ENCODE data around the gene SCYL1. TPM values are rescaled to one million over a fixed set of nuclear protein-coding genes. Genes with fewer than 3 reads are reported as not detected.

The SCYL1 gene
- total and polyA plus RNA-seq, 2 experiments from 2014 or later: 83.9 to 167 TPM

DNA sequence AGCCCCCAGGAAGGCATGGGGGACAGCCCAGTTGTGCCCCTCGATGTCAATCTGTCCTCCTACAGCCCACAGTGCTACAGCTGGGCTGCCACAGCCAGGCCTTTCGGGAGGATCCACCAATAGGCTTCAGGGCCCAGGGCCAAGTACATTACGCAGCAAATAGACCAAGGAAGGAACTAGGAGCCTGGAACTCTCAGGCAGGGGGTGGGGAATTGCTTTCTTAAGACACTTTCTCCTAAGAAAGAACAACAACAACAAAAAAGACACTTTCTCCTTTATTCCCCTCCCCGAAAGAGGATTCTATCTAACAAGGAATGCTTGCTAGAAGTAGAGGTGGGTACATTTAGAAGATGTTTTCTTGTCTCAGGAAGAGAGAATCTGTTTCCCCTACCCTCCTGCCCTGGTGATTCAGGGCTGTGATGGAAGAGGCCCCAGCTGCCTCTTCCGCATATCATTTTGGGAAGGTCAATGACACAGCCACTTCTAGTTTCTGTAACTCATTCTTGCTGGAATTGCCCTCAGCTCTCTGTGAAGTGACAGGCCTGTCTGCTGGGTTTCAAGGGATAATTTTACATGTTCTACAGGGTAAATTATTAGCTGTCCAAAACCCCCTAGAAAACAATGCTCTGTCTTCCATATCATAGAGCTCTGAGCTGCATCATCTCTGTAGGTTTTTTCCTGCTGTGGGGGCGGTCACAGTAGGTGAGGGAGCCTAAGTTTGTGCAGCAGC lies 32.1 kb upstream of the SCYL1 start:
- H3K27me3 ChIP-seq: no peaks in the 10 kb centered on the region
- H3K27ac ChIP-seq: peak overlapping the region; percentile 96
- peak overlapping the region; percentile 54 for H3K4me2 ChIP-seq
- 74% methylated on average over 6 of the region's 6 CpGs for WGBS (ENCODE audit: low lambda C conversion rate, missing lambda C conversion rate)
- H3K4me3 ChIP-seq: no peak overlapping the region
- TF ChIP-seq EZH2 (IDR thresholded peaks at IDR 0.05; ENCODE audit: borderline replicate concordance) (no peak), EZH2phosphoT487 (IDR thresholded peaks at IDR 0.05; ENCODE audit: low read depth, severe bottlenecking, unreplicated experiment) (no peak)
- DNase-seq (ENCODE audit: low spot score): peak; percentile 70
- peaks cover 91% of the 10 kb centered on the region for H3K4me1 ChIP-seq (ENCODE audit: insufficient read depth)
- H3K9me2 ChIP-seq (replicated peaks; ENCODE audit: insufficient read depth): no peaks in the 10 kb centered on the region
- H3K79me2 ChIP-seq: peaks cover 58% of the 10 kb centered on the region
- no peak overlapping the region for H2AFZ ChIP-seq
- no peaks in the 10 kb centered on the region for H4K20me1 ChIP-seq (ENCODE audit: insufficient read depth, poor library complexity, severe bottlenecking)
- H3K36me3 ChIP-seq (replicated peaks; ENCODE audit: insufficient read depth, low read depth): no peaks in the 10 kb centered on the region
- no peaks in the 10 kb centered on the region for H3K9me3 ChIP-seq (ENCODE audit: low read depth)

- Histone ChIP-seq H3K36me3 (replicated peaks; ENCODE audit: insufficient read depth, low read depth) (no peaks in the 10 kb centered on the region), H3K4me2 (peak overlapping the region; percentile 54), H3K79me2 (peaks cover 62% of the 10 kb centered on the region), H3K27me3 (no peaks in the 10 kb centered on the region), H3K27ac (peak overlapping the region; percentile 96), H2AFZ (no peak overlapping the region), H4K20me1 (ENCODE audit: insufficient read depth, poor library complexity, severe bottlenecking) (no peaks in the 10 kb centered on the region), H3K9me3 (ENCODE audit: low read depth) (no peaks in the 10 kb centered on the region), H3K9me2 (replicated peaks; ENCODE audit: insufficient read depth) (no peaks in the 10 kb centered on the region), H3K4me3 (no peak overlapping the region), H3K4me1 (ENCODE audit: insufficient read depth) (peaks cover 84% of the 10 kb centered on the region)
- no peak for TF ChIP-seq EZH2 (IDR thresholded peaks at IDR 0.05; ENCODE audit: borderline replicate concordance)
- TF ChIP-seq EZH2phosphoT487 (IDR thresholded peaks at IDR 0.05; ENCODE audit: low read depth, severe bottlenecking, unreplicated experiment): no peak
- TF ChIP-seq, protein P1, sequence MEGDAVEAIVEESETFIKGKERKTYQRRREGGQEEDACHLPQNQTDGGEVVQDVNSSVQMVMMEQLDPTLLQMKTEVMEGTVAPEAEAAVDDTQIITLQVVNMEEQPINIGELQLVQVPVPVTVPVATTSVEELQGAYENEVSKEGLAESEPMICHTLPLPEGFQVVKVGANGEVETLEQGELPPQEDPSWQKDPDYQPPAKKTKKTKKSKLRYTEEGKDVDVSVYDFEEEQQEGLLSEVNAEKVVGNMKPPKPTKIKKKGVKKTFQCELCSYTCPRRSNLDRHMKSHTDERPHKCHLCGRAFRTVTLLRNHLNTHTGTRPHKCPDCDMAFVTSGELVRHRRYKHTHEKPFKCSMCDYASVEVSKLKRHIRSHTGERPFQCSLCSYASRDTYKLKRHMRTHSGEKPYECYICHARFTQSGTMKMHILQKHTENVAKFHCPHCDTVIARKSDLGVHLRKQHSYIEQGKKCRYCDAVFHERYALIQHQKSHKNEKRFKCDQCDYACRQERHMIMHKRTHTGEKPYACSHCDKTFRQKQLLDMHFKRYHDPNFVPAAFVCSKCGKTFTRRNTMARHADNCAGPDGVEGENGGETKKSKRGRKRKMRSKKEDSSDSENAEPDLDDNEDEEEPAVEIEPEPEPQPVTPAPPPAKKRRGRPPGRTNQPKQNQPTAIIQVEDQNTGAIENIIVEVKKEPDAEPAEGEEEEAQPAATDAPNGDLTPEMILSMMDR (IDR thresholded peaks at IDR 0.05; ENCODE audit: poor library complexity): no peak
- peak; percentile 87 for DNase-seq (ENCODE audit: low spot score)
- WGBS (ENCODE audit: low lambda C conversion rate, missing lambda C conversion rate): 63% methylated on average over 12 of the region's 12 CpGs
Observed at GRCh38 chr11:65493367-65494176, 31.3 kb upstream of the SCYL1 start.

GRCh38 chr11:65496304-65497140 lies 28.4 kb upstream of the SCYL1 start:
- Histone ChIP-seq H2AFZ (no peak overlapping the region), H3K9me3 (ENCODE audit: low read depth) (no peaks in the 10 kb centered on the region), H4K20me1 (ENCODE audit: insufficient read depth, poor library complexity, severe bottlenecking) (peaks cover 25% of the 10 kb centered on the region), H3K27ac (peak overlapping the region; percentile 96), H3K9me2 (replicated peaks; ENCODE audit: insufficient read depth) (no peaks in the 10 kb centered on the region), H3K27me3 (no peaks in the 10 kb centered on the region), H3K4me2 (peak overlapping the region; percentile 72), H3K36me3 (replicated peaks; ENCODE audit: insufficient read depth, low read depth) (peaks cover 10% of the 10 kb centered on the region), H3K4me3 (peak overlapping the region; percentile 6), H3K4me1 (ENCODE audit: insufficient read depth) (peaks cover 54% of the 10 kb centered on the region), H3K79me2 (peaks cover 73% of the 10 kb centered on the region)
- no peak for TF ChIP-seq EZH2 (IDR thresholded peaks at IDR 0.05; ENCODE audit: borderline replicate concordance)
- TF ChIP-seq, protein P1 (IDR thresholded peaks at IDR 0.05; ENCODE audit: poor library complexity): no peak
- TF ChIP-seq EZH2phosphoT487 (IDR thresholded peaks at IDR 0.05; ENCODE audit: low read depth, severe bottlenecking, unreplicated experiment): no peak
- 41% methylated on average over 15 of the region's 15 CpGs for WGBS (ENCODE audit: low lambda C conversion rate, missing lambda C conversion rate)
- DNase-seq (ENCODE audit: low spot score): peak; percentile 24

Data from hepatocyte (in vitro differentiated cells).